ENCODE results near the gene DENND5A. TPM values are rescaled to one million over a fixed set of nuclear protein-coding genes. Genes with fewer than 3 reads are reported as not detected.

The DENND5A gene
- total RNA-seq: 152 and 158 TPM in 2 replicates

DNA sequence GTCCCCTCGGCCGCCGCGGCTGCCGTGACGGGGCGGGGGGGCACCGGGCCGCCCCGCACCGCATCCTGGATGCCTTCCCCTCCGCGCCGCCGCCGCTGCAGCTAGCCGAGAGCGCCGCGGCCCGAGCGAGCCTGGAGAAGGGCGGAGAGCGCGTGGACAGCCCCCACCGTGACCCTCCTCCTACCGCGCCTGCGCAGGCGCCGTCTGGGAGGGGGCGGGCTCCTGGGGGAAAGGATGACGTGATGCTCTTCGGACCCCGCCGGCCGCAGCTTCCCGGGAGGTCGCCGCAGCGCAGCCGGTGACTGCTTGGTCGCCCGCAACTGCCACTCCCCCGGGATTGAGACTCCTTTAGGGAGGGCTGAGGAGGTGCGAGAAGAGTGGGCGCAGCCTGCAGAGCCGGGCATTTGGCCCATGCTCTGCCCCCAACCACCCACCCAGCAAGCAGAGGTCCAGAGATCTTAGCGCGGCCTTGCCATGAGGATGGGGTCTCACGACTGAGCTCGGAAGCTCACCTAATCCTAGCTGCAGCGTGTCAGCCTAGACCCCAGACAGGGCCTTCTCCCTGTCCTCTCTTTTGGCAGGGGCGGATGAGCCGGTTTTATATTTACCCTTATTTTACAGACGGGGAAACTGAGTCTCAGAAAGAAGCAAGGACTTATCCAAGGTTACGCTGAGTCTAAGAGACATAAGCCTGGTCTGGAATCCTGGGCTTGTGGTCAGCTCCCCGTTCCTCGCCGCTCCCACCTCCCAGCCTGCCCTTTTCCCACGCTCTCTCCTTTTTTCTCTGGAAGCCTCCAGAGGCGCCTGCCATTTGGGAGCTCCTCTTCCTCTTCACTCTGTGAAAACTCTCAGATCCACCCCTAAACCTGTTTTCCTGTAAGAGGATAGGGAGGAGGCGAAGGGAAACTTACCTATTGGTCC lies at the start of gene DENND5A:
DENND5A (minus strand) TSS at position 140 of the 921 bp plus-strand sequence. CDS start 281 bp downstream, outside the sequence.
- DNase-seq (ENCODE audit: low read depth): peak; percentile 89
- TF ChIP-seq, protein P1, sequence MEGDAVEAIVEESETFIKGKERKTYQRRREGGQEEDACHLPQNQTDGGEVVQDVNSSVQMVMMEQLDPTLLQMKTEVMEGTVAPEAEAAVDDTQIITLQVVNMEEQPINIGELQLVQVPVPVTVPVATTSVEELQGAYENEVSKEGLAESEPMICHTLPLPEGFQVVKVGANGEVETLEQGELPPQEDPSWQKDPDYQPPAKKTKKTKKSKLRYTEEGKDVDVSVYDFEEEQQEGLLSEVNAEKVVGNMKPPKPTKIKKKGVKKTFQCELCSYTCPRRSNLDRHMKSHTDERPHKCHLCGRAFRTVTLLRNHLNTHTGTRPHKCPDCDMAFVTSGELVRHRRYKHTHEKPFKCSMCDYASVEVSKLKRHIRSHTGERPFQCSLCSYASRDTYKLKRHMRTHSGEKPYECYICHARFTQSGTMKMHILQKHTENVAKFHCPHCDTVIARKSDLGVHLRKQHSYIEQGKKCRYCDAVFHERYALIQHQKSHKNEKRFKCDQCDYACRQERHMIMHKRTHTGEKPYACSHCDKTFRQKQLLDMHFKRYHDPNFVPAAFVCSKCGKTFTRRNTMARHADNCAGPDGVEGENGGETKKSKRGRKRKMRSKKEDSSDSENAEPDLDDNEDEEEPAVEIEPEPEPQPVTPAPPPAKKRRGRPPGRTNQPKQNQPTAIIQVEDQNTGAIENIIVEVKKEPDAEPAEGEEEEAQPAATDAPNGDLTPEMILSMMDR (IDR thresholded peaks at IDR 0.05; ENCODE audit: insufficient read depth, low read depth, low read length): no peak
- peak within 1 kb of the TSS; percentile 84 for H3K4me3 ChIP-seq (ENCODE audit: low read depth, low read length)

DNA sequence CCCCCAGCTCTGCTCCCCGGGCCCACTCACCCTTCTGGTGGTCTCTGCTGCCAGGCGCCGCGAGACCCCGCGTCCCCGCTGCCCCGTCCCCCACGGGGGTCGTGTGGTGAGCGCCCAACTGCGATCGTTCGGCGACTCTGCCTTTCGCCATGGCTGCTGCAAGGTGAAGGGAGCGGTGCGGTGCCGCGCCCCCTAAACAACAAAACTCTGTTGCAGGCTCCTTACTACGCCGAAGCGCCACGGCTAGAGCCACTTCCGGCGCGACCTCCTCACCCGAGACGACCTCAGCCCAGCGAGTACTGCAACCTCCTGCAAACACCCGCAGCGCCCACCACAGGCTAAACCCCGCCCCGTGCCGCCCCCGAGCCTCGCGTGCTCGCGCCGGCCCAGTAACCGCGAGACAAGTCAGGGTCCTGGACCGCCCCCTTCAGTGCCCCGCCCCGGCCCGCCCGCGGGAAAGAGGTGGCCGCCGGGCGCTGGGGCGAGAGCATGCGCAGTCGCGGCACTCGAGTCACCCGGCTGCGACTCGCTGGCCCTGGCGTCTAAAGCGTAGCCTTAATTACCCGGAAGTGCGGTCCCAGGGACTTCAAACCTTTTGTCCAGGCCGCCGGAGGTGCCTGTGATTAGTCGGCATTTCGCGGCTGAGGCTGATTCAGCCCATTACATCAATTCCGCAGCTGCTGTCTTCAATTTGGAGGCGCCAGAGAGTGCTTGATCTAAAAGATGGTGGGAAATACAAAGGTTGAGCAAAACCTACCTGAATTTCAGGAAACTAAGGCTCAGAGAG lies 49.3 kb upstream of the DENND5A start, which contains the start of gene TMEM41B:
TMEM41B (minus strand) TSS at position 303 of the 787 bp plus-strand sequence; CDS start at position 151, 152 bp downstream.
- peak within 1 kb of the TSS; percentile 86 for H3K4me3 ChIP-seq (ENCODE audit: low read depth, low read length)
- peak; percentile 98 for DNase-seq (ENCODE audit: low read depth)
- TF ChIP-seq, protein P1 (IDR thresholded peaks at IDR 0.05; ENCODE audit: insufficient read depth, low read depth, low read length): no peak

DNA sequence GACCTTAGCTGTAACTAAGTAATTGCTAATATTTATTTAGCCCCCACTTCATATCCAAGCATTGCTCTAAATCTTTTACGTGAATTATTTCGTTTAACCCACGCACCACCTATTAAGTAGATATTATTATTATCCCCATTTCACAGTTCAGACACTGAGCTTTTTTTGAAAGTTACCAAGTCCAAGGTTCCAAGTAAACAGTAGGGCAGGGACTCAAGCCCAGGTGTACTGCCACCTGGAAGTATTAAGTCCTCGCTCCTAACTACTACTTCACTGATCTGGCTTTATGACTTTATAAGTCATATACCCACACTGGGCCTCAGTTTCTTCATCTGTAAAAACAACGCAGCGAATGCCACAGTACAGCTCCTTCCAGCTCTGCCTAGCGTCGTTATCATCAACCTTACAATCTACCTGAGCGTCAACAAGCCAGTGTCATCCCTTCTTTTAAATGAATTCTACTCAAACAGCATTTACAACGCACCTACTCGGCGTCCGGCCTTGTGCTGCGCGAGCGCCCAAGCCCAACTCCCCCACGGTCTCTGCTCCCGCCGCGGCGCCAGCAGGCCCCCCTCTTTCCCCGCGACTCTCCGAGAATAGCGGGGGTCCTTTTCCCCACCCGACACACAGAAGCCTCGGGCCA lies 48.6 kb upstream of the DENND5A start:
- peak overlapping the region; percentile 86 for H3K4me3 ChIP-seq (ENCODE audit: low read depth, low read length)
- peak; percentile 33 for DNase-seq (ENCODE audit: low read depth)
- TF ChIP-seq, protein P1 (IDR thresholded peaks at IDR 0.05; ENCODE audit: insufficient read depth, low read depth, low read length): no peak

DNA sequence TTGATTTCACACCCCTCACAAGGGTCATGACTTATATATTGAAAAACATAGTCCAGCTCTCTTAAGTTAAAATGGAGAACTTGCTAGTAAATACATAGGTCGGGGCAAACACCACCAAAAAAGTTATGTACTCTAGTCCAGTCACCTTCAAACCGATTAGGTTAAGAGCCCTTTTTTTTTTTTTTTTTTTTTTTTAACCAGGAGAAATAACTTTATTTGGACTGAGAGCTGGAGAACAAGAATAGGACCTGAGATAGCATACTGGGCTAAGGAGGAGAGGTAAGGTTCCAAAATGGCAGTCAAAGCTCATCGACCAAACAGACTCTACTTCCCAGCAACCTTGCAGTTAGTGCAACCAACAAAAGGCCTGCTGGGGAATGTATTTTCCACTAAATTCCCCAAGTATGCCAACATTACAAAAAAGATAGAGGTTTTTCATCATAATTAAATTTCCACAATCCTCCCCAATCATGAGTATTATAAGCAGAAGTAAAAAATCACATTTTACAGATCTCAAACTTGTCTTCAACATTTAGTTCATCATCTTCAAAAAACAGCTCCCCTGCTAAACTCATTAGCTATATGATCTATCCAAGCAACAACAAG lies 45.4 kb upstream of the DENND5A start:
- no peak for DNase-seq (ENCODE audit: low read depth)
- TF ChIP-seq, protein P1 (IDR thresholded peaks at IDR 0.05; ENCODE audit: insufficient read depth, low read depth, low read length): no peak
- H3K4me3 ChIP-seq (ENCODE audit: low read depth, low read length): no peak overlapping the region

DNA sequence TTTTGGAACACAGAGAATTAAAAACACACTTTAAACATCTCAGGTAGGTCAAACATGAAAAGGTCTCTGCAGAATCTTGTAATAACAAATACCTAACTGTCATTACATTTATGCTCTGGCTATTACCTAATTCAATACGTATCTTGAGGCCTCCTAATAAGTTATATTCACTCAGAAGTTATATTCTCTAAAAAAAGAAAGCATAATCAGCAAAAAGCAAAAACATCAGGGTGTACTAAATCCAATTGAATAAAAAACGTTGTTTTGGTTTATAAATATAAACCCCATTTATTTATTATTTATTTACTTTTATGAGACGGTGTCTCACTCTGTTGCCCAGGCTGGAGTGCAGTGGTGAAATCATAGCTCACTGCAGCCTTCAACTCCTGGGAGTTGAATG lies 39.0 kb upstream of the DENND5A start:
- no peak overlapping the region for H3K4me3 ChIP-seq (ENCODE audit: low read depth, low read length)
- no peak for DNase-seq (ENCODE audit: low read depth)
- TF ChIP-seq, protein P1 (IDR thresholded peaks at IDR 0.05; ENCODE audit: insufficient read depth, low read depth, low read length): no peak

DNA sequence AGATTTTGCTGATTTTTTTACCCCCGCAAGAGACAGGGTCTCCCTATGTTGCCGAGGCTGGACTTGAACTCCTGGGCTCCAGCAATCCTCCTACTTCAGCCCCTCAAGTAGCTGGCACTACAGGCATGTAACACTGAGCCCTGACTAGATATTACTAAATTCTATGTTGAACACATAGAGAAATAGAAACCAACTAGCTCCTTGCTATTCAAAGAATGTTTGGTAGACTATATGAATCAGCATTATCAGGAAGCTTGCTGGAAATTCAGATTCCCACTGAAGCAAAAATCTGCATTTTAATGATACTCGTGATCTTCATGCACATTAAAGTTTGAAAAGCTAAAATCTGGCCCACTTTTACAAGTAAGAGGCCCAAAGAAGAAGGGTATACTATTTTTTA lies 37.3 kb upstream of the DENND5A start:
- DNase-seq (ENCODE audit: low read depth): peak; percentile 16
- no peak overlapping the region for H3K4me3 ChIP-seq (ENCODE audit: low read depth, low read length)
- TF ChIP-seq, protein P1 (IDR thresholded peaks at IDR 0.05; ENCODE audit: insufficient read depth, low read depth, low read length): no peak

Data from fibroblast of villous mesenchyme (primary cell).